ENCODE results near the gene MKRN3.

The MKRN3 gene

DNA sequence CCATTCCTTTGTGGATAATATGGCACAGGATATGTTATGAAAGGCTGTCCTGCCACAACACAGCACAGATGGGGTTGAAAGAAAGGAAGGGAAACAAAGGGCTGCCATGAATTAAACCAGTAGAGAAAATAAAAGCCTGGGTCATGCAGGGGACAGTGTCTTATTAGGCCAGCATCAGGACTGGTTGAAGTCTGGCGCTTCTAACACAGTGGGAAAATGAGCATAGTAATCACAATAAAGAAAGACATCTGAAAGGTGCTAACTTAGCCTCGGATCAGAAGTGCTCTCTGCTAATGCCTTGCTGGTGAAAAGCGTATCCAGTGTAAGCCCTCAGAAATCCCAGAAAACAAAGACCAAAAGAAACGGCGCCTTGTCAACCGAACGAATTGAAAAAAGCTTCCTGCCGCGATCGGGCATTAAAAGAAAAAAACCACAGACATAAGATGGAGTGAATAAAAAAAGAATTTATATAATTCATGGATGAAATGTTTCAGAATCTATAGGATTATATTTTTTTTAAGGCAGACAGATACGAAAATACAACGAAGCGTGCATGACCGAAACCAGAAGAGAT, 566 bp upstream of the MKRN3 start:
- DNase-seq (ENCODE audit: low read depth) = no peak

DNA sequence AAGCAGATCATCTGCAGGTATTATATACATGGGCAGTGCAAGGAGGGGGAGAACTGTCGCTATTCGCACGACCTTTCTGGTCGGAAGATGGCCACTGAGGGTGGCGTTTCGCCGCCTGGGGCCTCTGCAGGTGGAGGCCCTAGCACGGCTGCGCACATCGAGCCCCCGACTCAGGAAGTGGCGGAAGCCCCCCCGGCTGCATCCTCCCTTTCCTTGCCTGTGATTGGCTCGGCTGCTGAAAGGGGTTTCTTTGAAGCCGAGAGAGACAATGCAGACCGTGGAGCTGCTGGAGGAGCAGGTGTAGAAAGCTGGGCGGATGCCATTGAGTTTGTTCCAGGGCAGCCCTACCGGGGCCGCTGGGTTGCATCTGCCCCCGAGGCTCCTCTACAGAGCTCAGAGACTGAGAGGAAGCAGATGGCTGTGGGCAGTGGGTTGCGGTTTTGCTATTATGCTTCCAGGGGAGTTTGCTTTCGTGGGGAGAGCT, 639 bp downstream of the MKRN3 start:
- DNase-seq (ENCODE audit: low read depth) = no peak
- H3K4me3 ChIP-seq (ENCODE audit: control insufficient read depth, low read depth, low read length) = no peak overlapping the region

More for the DNA sequence above, 566 bp upstream of the MKRN3 start:
- TF ChIP-seq, protein P1, sequence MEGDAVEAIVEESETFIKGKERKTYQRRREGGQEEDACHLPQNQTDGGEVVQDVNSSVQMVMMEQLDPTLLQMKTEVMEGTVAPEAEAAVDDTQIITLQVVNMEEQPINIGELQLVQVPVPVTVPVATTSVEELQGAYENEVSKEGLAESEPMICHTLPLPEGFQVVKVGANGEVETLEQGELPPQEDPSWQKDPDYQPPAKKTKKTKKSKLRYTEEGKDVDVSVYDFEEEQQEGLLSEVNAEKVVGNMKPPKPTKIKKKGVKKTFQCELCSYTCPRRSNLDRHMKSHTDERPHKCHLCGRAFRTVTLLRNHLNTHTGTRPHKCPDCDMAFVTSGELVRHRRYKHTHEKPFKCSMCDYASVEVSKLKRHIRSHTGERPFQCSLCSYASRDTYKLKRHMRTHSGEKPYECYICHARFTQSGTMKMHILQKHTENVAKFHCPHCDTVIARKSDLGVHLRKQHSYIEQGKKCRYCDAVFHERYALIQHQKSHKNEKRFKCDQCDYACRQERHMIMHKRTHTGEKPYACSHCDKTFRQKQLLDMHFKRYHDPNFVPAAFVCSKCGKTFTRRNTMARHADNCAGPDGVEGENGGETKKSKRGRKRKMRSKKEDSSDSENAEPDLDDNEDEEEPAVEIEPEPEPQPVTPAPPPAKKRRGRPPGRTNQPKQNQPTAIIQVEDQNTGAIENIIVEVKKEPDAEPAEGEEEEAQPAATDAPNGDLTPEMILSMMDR (conservative IDR thresholded peaks at IDR 0.05; ENCODE audit: control insufficient read depth, insufficient read depth, low read depth, low read length) = no peak
- H3K4me3 ChIP-seq (ENCODE audit: control insufficient read depth, low read depth, low read length) = no peak overlapping the region

DNA sequence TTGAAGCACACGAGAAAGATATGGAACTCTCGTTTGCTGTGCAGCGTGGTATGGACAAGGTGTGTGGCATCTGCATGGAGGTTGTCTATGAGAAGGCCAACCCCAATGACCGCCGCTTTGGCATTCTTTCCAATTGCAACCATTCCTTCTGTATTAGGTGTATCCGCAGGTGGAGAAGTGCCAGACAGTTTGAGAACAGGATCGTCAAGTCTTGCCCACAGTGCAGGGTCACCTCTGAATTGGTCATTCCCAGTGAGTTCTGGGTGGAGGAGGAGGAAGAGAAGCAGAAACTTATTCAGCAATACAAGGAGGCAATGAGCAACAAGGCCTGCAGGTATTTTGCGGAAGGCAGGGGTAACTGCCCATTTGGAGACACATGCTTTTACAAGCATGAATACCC, 1.2 kb downstream of the MKRN3 start:
- no peak overlapping the region for H3K4me3 ChIP-seq (ENCODE audit: control insufficient read depth, low read depth, low read length)
- no peak for DNase-seq (ENCODE audit: low read depth)
- TF ChIP-seq, protein P1 (conservative IDR thresholded peaks at IDR 0.05; ENCODE audit: control insufficient read depth, insufficient read depth, low read depth, low read length) = no peak

More for the DNA sequence above, 639 bp downstream of the MKRN3 start:
- TF ChIP-seq, protein P1 (conservative IDR thresholded peaks at IDR 0.05; ENCODE audit: control insufficient read depth, insufficient read depth, low read depth, low read length) = no peak

DNA sequence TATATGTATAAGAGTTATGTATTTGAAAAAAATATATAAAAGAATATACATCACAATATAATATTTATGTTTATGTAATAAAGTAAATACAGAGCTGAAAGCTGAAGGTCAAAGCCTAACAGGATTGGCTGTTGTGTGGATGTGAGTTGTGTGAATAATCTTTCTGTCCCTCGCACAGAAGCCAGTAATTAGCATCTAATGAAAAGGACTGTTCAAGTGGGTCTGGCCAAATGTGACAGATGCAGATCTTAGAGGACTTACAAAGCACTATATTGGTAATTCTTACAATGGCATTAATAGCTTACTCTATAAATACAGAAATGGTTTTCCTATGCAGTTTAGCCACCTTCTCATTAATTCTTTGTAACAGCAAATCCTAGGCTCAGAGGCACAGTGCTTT, 2.4 kb downstream of the MKRN3 start:
- TF ChIP-seq, protein P1 (conservative IDR thresholded peaks at IDR 0.05; ENCODE audit: control insufficient read depth, insufficient read depth, low read depth, low read length) = no peak
- no peak overlapping the region for H3K4me3 ChIP-seq (ENCODE audit: control insufficient read depth, low read depth, low read length)
- DNase-seq (ENCODE audit: low read depth) = no peak

DNA sequence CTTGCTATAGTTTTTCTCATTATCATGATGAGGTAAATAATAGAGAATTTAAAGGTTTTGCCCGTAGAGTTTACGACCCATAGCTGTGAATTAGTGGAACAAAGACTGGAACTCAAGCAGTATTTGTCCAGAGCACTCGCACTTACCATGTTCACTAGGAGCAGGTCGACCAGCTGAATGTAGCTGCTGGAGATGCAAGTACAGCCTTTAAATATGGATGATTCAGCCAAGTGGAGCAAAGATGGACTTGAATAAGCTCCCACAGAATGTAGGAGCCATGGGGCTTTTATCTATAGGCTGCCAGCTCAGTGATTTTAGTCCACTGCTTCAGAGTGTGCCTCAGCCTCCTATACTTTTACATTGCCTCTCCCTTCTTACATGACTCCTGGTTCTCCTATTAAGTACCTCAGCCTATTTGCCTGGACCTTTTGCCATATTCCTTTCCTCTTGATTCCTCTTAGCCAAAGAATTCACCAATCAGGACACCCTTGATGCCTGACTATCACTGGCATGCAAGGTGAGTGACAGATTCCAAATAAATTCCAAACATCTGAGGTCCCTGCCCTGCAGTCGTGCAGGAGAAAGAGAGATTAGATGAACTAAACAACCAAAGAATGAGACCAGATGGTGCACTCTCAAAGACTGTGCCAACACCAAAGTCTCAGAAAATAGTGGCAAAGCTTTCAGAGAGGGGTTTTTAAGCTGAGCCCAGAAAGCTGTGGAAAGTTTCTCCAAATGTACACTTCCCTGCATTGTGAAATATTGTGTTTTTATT, 3.9 kb downstream of the MKRN3 start:
- no peak overlapping the region for H3K4me3 ChIP-seq (ENCODE audit: control insufficient read depth, low read depth, low read length)
- TF ChIP-seq, protein P1 (conservative IDR thresholded peaks at IDR 0.05; ENCODE audit: control insufficient read depth, insufficient read depth, low read depth, low read length) = no peak
- no peak for DNase-seq (ENCODE audit: low read depth)

DNA sequence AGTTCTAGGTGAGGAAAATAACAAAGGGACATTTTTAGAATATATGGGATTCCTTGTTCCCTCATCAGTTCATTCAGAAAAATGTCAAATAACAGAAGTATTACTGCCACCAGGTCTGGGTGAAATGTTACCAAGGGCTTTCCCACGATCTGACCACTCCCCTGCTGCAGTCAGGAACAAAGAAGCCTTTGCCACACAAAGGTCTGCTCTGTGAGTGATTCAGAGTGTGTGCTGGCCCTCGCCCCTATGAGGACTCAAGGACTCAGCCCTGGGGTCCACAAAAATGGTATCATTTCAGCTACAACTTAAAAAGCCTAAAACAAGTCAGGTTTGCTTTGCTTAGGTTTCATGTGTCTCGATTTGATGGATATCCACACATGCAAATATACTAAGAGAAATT, 5.0 kb downstream of the MKRN3 start:
- TF ChIP-seq, protein P1 (conservative IDR thresholded peaks at IDR 0.05; ENCODE audit: control insufficient read depth, insufficient read depth, low read depth, low read length) = no peak
- H3K4me3 ChIP-seq (ENCODE audit: control insufficient read depth, low read depth, low read length) = no peak overlapping the region
- no peak for DNase-seq (ENCODE audit: low read depth)
